Endodermal cell (in vitro differentiated cells): ENCODE measurements around the gene KIF21B. TPM values are rescaled to one million over a fixed set of nuclear protein-coding genes. Genes with fewer than 3 reads are reported as not detected.

Source experiments
- DNase-seq: peaks from one replicate; pipeline ENCODE4 v3.0.0-alpha.2; 2017
- H3K27ac ChIP-seq: 2 replicates; pipeline ENCODE4 v1.5.1; 2013; ENCODE audit warnings: mild to moderate bottlenecking, low read depth, low read length, moderate library complexity
- H3K27me3 ChIP-seq: 2 replicates; pipeline ENCODE4 v1.6.1; 2013; ENCODE audit warnings: mild to moderate bottlenecking, low read length, moderate library complexity; ENCODE audit not compliant: insufficient read depth, control insufficient read depth, poor library complexity, severe bottlenecking
- H3K36me3 ChIP-seq: 2 replicates; pipeline ENCODE4 v1.7.0; 2013; ENCODE audit warnings: mild to moderate bottlenecking, low read length, moderate library complexity; ENCODE audit not compliant: control insufficient read depth, insufficient read depth
- H3K4me1 ChIP-seq: one replicate; pipeline ENCODE4 v1.7.0; 2013; ENCODE audit warnings: low read length; ENCODE audit not compliant: control insufficient read depth, insufficient read depth
- H3K4me3 ChIP-seq: 2 replicates; pipeline ENCODE4 v1.5.1; 2013; ENCODE audit warnings: mild to moderate bottlenecking, low read length, moderate library complexity
- H3K9ac ChIP-seq: 2 replicates; pipeline ENCODE4 v1.6.1; 2013; ENCODE audit warnings: mild to moderate bottlenecking, low read length, moderate library complexity; ENCODE audit not compliant: poor library complexity, severe bottlenecking; ENCODE audit errors: extremely low read depth
- H3K9me3 ChIP-seq: 2 replicates; pipeline ENCODE4 v1.6.1; 2013; ENCODE audit warnings: mild to moderate bottlenecking, low read length, moderate library complexity; ENCODE audit not compliant: control insufficient read depth
- H3K27ac Mint-ChIP-seq: 2 replicates; pipeline ENCODE4 v1.8.0; 2020; ENCODE audit warnings: mixed read lengths
- H3K27me3 Mint-ChIP-seq: 2 replicates; pipeline ENCODE4 v1.8.0; 2021; ENCODE audit warnings: mild to moderate bottlenecking, mixed read lengths; ENCODE audit not compliant: insufficient read depth
- H3K36me3 Mint-ChIP-seq: 2 replicates; pipeline ENCODE4 v1.8.0; 2020; ENCODE audit warnings: low read depth, mixed read lengths
- H3K4me1 Mint-ChIP-seq: 2 replicates; pipeline ENCODE4 v1.8.0; 2020; ENCODE audit warnings: mixed read lengths
- H3K4me3 Mint-ChIP-seq: 2 replicates; pipeline ENCODE4 v1.8.0; 2020; ENCODE audit warnings: mild to moderate bottlenecking, moderate library complexity, mixed read lengths
- H3K9me3 Mint-ChIP-seq: 2 replicates; pipeline ENCODE4 v1.8.0; 2020; ENCODE audit warnings: mild to moderate bottlenecking, mixed read lengths
- WGBS, 2 experiments: methylation state at CpG; one replicate each; pipeline versions ENCODE4 v1.1.5 to v1.1.7; 2013; ENCODE audit warnings: missing lambda C conversion rate in 2 of 2, mixed read lengths in 1 of 2; ENCODE audit not compliant: insufficient coverage in 1 of 2, insufficient read length in 1 of 2; 5-methylcytosine and 5-hydroxymethylcytosine counted together
- total RNA-seq, 2 donors: library from RNA; stranded (reverse); fragmentation: NEBNext Ultra II Directional in 1 of 2; extraction: Animal tissue kit (Norgen Biotek cat#: 25700) in 1 of 2; gene quantifications; 2 replicates in 1 of 2; 3 replicates in 1 of 2; pipeline ENCODE4 v1.2.1, GENCODE V29; 2021
- TF ChIP-seq, protein P1 (sequence below): fragments of 200-600 bp; sonication (generic); conservative IDR thresholded peaks from 2 replicates; pipeline ENCODE4 v1.5.0; 2021; ENCODE audit warnings: antibody characterized with exemption, mild to moderate bottlenecking

The KIF21B gene
- total RNA-seq, 2 donors from 2014 or later, result 8.8 to 14.7 TPM

DNA sequence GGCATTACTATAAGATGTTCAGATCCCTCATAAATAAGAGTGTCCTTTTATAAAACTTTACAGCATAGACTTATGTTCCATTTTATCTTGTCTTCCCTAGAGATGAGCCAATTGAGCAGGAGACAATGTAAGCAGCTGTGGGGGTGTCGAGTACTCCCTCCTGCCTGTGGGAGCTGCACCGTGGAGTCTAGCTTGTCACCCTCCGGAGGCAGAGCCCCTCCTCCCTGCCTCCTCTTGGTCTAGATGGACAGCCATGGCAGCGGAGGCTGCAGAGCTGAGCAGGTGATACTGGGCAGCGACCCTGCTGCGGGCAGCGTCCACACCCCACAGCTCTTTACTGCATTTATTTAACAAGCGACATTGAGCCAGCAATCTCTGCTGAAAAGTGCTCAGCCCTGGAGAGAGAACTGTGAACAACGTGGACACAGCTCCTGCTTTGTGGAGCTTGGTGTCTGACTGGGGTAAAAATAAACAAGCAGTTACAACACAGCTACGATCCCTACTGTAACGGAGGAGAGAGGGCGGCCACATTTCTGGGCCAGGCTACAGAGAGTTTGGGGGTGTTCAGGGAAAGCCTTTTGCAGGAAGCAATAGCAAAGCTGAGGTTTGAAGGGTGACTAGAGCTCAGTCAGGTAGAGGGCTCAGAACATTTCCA lies 12.8 kb upstream of the KIF21B start:
- WGBS, 2 experiments, result 90 to 93% methylated on average over 9 to 12 of the region's 12 CpGs
- H3K9ac ChIP-seq, result no peak overlapping the region

DNA sequence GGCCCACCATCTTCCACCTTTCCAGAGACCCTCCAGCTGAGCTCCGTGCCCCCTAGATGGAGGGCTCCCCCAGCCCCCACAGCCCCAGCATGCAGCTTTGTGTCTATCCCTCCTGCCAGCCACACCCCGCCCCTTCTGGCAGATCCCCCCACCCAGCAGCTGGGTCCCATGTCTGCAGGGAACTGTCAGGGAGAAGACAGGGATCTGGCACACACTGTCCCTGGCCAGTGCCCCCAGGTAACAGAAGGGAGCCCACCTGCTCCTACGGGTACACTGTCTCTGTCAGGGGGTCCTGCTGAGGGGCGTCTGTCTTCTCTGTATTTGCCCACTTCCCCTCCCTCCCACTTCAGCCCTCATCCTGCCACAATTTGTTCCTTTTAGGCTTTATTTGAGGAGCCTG lies 11.2 kb upstream of the KIF21B start:
- Mint-ChIP-seq H3K27me3 (no peaks in the 10 kb centered on the region), H3K9me3 (no peaks in the 10 kb centered on the region), H3K27ac (no peak overlapping the region), H3K36me3 (no peaks in the 10 kb centered on the region), H3K4me1 (no peaks in the 10 kb centered on the region), H3K4me3 (no peak overlapping the region)
- Histone ChIP-seq H3K27ac (no peak overlapping the region), H3K36me3 (no peaks in the 10 kb centered on the region), H3K4me3 (no peak overlapping the region), H3K9me3 (no peaks in the 10 kb centered on the region), H3K9ac (no peak overlapping the region), H3K27me3 (no peaks in the 10 kb centered on the region), H3K4me1 (no peaks in the 10 kb centered on the region)
- TF ChIP-seq, protein P1, sequence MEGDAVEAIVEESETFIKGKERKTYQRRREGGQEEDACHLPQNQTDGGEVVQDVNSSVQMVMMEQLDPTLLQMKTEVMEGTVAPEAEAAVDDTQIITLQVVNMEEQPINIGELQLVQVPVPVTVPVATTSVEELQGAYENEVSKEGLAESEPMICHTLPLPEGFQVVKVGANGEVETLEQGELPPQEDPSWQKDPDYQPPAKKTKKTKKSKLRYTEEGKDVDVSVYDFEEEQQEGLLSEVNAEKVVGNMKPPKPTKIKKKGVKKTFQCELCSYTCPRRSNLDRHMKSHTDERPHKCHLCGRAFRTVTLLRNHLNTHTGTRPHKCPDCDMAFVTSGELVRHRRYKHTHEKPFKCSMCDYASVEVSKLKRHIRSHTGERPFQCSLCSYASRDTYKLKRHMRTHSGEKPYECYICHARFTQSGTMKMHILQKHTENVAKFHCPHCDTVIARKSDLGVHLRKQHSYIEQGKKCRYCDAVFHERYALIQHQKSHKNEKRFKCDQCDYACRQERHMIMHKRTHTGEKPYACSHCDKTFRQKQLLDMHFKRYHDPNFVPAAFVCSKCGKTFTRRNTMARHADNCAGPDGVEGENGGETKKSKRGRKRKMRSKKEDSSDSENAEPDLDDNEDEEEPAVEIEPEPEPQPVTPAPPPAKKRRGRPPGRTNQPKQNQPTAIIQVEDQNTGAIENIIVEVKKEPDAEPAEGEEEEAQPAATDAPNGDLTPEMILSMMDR, result no peak
- 67 to 89% methylated on average over 1 to 4 of the region's 4 CpGs for WGBS, 2 experiments
- DNase-seq, result no peak

More for the DNA sequence above, 12.8 kb upstream of the KIF21B start:
- H3K27ac Mint-ChIP-seq, result no peak overlapping the region
- no peaks in the 10 kb centered on the region for H3K9me3 ChIP-seq
- H3K27ac ChIP-seq, result no peak overlapping the region
- H3K27me3 ChIP-seq, result no peaks in the 10 kb centered on the region
- H3K36me3 Mint-ChIP-seq, result no peaks in the 10 kb centered on the region
- H3K27me3 Mint-ChIP-seq, result no peaks in the 10 kb centered on the region
- TF ChIP-seq, protein P1, result no peak
- no peak for DNase-seq
- no peaks in the 10 kb centered on the region for H3K4me1 ChIP-seq
- H3K36me3 ChIP-seq, result no peaks in the 10 kb centered on the region
- H3K9me3 Mint-ChIP-seq, result no peaks in the 10 kb centered on the region
- H3K4me3 ChIP-seq, result no peak overlapping the region
- no peaks in the 10 kb centered on the region for H3K4me1 Mint-ChIP-seq
- no peak overlapping the region for H3K4me3 Mint-ChIP-seq

- no peaks in the 10 kb centered on the region for H3K27me3 ChIP-seq
- Mint-ChIP-seq H3K36me3 (no peaks in the 10 kb centered on the region), H3K27me3 (no peaks in the 10 kb centered on the region), H3K27ac (no peak overlapping the region), H3K4me3 (no peak overlapping the region), H3K4me1 (no peaks in the 10 kb centered on the region), H3K9me3 (no peaks in the 10 kb centered on the region)
- no peaks in the 10 kb centered on the region for H3K36me3 ChIP-seq
- H3K4me3 ChIP-seq, result no peak overlapping the region
- no peaks in the 10 kb centered on the region for H3K4me1 ChIP-seq
- H3K9me3 ChIP-seq, result no peaks in the 10 kb centered on the region
- no peak for DNase-seq
- WGBS, 2 experiments, result 100% methylated on average over 1 of the region's 1 CpG; no CpG with 5 or more reads in 1 of the 2 experiments
- TF ChIP-seq, protein P1, result no peak
- H3K27ac ChIP-seq, result no peak overlapping the region
- no peak overlapping the region for H3K9ac ChIP-seq
These were observed 8.9 kb upstream of the KIF21B start for GRCh38 chr1:201032408-201032807.
